CD4-positive, alpha-beta T cell treated with Interleukin-21 for 1 hour (primary cell): ENCODE results near the gene ANKRD40CL.
A peak's percentile ranks its signal among the peaks of the same experiment; 100 is the strongest.
"Not testable (repeated sequence)": the region's sequence is repeated elsewhere in the genome, so short reads cannot be mapped to it uniquely, and the experiment has no call there.

Experiments used
- DNase-seq: peaks from one replicate; pipeline ENCODE4 v3.0.0-alpha.2; 2020

ANKRD40CL gene

DNA sequence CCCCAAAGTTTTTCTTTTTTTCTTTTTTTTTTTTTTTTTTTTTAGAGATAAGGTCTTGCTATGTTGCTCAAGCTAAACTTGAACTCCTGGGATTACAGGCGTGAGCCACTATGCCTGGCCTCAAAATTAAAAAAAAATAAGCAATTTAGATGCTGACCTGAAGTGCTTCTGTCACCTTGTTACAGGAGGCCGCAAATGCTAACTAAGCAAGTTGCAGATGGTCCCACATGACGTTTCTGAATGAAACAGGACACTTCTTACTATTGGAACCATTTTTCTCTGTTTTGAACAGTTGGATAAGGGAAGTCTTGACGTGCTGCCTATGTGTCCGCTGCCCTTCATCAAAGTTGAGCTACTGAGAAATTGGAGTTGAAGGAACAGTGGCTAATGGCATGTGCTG lies 8.8 kb downstream of the ANKRD40CL start:
- DNase-seq: no peak

DNA sequence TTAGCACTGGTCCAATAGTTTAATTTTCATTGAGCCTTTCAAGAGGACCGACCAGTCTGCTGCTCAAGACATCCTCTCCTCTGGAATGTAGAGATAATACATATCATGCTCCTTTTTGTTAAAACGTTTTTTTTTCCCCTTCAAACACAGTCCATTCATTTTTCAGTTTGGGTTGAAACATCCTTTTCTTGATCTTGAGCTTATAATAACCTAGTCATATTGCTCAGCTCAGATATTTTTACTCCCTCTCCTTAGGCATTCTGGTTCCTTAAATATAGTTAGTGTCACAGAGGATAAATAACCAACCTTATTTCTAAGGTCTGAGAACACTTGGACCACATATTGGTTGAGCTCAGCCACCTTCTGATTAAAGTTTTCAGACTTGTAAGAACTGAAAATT lies 12.8 kb downstream of the ANKRD40CL start:
- DNase-seq: no peak

DNA sequence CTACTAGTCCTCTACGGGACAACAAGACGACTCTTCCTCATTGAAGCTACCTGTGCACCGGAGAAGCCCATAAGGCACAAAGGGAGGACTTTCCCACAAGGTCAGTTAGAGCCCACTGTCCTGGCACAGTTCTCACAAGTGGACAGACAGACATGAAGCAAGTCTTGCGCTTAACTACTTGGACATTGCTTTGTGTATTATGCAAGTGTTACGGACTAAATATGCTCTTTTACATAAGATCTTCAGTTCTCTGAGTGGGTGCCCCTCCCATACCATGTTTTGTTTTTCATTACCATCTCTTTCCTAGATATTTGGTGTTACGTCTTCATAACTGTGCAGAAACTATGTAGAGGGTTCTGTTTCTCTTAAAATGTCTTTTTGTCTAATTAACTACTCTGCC lies 18.1 kb downstream of the ANKRD40CL start:
- no peak for DNase-seq

DNA sequence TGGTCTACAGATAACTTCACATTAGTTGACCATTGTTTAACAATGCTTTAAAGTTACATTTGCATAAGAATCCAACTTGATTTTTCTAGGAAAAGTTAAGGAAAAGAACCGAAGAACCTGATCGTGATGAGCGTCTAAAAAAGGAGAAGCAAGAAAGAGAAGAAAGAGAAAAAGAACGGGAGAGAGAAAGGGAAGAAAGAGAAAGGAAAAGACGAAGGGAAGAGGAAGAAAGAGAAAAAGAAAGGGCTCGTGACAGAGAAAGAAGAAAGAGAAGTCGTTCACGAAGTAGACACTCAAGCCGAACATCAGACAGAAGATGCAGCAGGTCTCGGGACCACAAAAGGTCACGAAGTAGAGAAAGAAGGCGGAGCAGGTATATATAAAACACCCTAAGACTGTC lies 21.7 kb downstream of the ANKRD40CL start:
- no peak for DNase-seq

DNA sequence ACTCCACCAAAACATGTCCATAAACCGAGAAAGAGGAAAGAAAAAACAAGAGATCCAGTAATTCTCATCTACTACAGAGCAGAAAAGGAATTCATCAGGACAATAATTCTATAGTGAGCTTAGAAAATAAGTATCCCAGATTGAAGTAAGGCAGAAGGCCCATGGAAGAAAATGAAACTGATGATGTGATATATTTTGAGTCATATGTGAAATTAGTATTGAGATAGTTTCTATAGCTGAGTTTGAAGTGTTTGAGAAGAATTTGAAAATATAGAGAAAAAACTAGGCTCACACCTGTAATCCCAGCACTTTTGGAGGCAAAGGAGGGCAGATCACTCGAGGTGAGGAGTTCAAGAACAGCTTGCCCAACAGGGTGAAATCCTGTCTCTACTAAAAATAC lies 28.2 kb downstream of the ANKRD40CL start:
- no peak for DNase-seq

DNA sequence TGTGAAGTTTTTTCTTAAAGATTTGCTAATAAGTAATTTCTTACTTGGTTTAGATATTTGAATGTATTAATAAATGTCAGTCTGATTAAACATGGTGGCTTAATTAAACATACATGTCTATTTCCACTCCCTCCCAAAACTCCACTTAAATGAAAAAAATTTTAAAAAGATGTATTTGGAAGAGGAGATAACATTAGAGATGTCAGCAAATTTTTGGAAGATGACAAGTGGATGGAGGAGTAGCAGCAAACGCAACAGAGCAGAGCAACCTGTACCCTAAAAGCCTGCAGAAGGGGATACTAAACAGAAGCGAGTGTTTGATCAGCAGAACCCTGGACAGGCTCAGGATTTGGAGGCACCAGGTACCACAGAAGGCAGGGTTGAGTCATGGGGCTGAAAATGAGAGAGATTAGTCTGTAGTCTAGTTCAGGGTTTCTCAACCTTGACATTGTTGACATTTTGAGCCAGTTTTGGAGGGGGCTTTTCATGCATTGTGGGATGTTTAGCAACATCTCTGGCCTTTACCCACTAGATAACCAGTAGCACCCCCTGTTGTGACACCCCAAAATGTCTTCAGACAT lies 30.1 kb downstream of the ANKRD40CL start:
- DNase-seq: no peak

DNA sequence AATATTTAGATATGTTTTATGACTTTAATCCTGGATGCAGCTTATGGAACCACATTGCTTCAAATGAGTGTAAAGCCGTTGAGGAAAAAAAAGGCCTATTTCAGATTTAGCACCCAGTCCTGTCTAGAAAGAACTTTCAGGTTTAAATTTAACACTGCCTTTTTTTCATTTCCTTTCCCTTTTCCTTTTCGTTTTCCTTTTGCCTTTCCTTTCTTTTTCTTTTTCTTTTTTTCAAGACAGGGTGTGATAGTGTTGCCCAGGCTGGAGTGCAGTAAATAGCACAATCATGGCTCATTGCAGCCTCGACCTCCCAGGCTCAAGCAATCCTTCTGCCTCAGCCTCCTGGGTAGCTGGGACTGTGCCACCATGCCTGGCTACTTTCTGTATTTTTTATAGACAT lies 32.0 kb downstream of the ANKRD40CL start:
- no peak for DNase-seq

DNA sequence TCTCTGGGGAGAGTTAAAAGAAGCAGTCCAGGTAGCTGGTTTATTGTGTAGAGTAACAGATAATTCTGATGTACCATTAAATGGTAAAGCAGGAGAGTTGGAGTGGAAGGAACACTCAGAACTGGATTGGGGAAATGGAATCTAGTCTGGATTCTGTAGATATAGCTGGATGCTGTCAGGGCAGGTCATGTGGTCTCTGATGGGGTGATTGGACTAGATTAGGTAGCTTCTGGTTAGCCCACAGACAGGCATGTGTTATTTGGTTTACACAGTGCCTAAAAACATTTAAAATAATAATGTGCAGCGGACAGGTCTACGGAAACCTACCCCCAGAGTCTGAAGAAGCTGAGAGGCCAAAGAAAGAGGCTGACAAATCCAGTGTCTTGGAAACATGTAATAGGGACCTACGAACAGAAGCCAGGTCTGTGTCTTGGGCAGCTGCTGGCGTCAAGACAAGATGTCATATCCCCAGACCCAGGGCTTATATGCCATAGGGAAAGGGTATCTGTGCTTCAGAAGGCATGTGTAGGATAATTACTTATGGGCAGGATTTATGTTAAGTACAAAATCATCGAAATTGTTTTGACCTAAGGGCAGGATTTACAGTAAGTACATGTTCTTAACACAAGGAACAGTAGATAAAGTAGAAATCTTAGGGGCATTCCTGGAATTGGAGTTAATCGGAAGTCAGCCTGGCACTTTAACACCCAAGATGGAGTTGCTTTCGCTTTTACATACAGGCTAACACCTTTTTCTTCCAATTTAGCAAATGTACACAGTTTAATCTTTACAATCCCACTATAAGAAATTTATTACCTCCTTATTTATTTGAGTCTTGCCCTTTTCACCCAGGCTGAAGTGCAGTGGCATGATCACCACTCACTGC lies 35.5 kb downstream of the ANKRD40CL start:
- peak; percentile 22 for DNase-seq

DNA sequence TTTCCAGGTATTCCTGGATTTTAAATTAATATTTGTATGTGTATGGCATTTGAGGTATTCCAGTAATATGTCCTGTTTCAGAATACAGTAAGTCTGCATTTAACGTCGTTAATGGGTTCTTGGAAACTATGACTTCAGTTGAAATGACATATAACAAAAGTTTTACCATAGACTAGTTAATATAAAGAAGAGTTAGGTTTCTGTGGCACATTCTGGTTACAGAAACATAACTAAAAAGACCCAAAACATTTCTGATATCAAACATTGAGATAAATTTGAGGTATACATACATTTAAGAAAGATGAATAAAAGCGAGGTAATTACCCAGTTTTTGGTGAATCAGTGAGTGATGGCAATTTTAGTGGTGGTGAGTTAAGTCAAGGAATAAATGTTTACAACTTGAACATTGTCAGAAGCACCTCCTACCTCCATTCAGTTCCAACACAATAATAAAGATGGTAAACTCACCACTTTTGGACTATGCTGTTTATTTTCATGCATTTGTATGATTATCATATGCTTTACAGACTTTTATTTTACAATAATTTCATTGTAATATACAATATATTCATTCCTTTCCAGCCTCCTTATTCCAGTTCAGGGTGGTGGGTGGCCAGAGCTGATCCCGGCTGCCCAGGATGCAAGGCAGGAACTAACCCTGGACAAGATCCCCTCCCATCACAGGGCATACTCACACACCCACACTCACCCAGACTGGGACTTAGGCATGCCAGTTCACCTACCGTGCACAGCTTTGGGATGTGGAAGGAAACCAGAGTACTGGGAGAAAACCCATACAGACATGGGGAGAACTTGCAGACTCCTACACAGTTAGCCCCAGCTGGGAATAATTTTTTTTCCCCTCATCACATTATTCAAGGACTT lies 38.2 kb downstream of the ANKRD40CL start:
- DNase-seq: no peak

DNA sequence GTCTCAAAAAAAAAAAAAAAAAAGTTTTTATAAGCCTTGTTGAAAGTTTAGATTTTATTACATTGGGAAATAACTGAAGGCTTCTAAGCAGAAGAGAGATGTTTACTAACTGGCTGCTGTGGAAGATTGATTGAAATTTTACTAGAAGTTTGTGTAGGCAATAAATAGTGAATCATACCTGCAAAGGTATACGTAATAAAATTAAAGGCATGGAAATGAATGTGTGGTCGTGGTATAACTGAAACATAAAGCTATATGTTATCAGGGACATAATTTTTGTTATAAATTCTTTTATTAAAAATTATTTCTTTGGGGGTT lies 39.2 kb downstream of the ANKRD40CL start:
- no peak for DNase-seq

DNA sequence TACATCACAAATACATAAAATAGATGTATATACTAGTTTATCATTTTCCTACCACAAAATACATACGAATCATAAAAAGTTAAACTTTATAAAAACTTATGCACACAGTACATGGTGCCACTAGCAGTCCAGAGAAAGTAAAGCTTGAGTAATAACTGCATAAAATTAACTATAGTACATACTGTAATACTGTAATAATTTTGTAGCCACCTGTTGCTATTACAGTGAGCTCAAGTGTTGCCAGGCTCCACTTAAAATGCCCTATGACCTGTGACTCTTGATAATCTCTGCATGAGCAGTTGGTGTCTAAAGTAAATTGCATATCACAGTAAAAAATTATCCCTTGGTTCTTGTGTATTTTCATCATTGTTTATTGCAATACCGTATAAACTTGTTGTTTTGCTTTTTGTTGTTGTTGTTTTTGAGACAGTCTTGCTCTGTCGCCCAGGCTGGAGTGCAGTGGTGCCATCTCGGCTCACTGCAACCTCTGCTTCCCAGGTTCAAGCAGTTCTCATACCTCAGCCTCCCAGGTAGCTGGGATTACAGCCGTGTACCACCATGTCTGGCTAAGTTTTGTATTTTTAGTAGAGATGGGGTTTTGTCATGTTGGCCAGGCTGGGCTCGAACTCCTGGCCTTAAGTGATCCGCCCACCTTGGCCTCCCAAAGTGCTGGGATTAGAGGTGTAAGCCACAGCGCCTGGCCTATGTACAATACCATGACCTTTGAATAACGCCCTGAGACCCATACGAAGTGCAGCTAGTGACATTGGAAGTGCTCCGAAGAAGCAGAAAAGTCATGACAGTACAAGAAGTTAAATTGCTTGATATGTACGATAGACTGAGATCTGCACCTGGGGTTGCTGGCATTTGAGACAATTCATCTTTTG lies 41.3 kb downstream of the ANKRD40CL start:
- DNase-seq: no peak

DNA sequence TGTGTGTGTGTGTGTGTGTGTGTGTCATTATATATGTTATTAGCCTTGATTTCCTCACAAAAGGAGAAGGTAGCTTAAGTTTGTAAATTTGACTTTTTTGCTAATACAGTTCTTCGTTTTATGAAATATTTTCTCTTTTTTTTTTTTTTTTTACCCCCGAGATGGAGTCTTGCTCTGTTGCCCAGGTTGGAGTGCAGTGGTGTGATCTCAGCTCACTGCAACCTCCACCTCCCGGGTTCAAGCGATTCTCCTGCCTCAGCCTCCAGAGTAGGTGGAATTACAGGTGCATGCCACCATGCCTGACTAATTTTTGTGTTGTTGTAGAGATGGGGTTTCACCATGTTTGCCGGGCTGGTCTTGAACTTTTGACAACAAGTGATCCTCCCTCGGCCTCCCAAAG lies 42.7 kb downstream of the ANKRD40CL start:
- DNase-seq: not testable (repeated sequence)

DNA sequence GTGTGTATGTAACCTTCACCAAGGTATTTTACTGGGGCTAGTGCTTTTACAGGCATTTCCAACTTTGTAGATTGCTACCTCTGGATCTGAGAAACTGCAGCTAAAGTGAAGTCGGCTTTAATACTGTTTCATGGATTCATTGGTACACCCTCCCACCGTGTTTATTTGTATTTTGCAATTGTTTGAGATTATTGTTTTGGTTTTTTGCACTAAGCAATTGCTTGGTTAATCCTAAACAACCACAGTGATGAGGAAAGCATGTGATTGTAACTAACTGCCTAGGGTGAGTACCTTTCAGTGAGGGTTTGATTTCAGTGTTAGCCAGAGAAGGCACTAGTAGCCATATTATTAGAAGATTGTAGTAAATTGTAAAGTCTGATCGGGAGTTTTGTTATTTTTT lies 44.6 kb downstream of the ANKRD40CL start:
- no peak for DNase-seq

DNA sequence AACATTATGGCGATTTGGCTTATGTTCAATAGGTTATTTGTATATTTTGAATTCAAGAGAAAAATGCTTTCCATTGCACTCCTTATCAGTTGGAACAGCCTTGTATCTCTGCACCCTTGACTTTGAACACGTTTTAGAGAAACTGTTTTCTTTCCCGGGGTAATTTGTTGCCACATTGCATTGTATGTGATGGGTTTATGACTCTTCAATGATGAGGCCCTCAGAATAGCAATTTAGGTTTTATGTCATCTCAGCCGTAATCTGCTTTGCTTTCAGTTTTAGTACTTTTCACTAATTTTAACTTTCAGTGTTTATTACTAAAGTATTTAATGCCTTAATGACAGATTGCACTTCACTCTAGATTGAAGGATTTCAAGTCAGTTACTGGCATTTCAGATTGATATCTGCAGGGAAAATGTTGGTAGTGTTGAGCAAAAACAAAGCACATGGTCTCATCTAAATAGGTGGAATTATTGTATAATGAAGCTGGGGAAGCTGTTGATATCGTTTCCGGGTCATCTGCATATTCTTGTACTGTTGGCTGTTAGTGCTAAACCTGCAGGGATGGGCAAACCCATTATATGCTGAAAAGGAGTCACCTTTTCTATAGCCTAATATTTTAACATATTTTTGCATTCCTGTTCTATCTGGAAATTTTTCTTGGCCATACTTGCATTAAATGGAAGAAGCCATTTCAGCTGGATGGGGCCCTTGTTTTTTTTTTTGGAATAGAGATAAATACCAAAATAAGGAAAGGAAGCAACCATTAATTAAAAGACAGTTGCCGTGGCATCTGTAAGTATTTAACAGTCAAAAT lies 45.9 kb downstream of the ANKRD40CL start:
- DNase-seq: peak; percentile 42

DNA sequence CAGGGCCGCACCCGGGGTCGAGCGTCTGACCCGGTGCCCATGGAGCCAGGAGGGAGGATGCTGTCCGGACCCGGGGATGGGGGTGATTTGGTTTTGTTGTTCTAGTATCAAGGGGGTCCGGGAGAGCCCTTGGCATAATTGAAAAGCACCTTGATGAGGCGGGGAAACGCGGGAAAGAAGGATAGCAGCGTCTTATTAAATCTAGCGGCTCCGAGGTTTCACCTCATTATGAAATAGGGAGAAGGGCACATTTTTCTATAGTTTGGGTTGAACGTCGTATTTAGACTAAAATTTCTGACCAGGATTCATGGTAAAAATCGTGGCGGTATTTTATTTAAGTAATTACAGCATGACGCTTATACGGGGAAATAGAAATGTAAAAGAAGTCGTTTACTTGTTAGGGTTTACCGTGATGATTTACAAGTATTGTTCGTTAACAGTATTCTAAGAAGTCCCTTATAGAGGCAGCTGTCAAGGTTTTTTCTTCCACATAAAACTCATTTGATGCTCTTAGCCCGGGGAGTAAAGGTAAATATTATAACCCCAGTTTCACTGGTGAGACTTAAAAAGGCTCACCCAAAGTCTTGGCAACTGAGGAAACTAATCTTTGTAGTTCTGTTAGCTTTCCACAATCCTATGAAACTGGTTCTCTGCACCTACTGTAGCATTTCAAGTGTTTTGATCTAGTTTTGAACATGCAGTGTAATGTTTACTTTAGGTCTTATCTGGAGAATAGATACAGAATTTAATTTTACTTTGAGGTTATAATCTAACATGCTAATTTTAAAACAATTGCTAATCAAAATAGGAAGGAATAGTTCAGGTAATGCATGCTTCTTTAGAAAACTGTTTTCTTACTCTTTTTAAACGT lies 47.2 kb downstream of the ANKRD40CL start:
- no peak for DNase-seq

DNA sequence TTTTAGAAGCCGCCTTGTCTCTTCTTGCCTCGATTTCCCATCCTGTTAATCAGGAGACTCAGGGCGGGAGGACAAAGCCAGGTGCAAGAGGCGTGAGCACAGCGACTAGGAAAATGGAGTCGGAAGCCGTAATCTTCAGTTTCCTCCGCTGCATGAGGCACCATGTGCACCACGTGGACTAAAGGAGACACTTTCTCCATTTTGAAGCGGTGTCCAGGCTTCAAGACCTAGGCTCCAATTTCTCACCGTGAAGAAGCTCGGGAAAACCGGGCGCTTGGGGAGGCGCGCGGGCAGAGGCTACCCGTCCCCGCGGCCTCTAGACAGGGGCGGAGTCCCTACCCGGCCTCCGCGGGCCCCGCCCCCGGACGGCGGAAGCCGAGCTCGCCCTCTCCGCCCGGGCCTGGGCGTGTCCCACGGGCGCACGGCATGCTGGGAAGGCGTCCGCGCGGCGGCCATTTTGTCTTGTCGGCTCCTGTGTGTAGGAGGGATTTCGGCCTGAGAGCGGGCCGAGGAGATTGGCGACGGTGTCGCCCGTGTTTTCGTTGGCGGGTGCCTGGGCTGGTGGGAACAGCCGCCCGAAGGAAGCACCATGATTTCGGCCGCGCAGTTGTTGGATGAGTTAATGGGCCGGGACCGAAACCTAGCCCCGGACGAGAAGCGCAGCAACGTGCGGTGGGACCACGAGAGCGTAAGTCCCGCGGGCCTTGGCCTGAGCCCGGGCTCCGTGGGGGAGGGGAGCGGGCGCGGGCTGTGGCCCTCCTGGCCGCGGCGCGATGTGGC lies 48.0 kb downstream of the ANKRD40CL start, which contains the start of gene LUC7L3:
Gene LUC7L3 (plus strand): TSS at position 460 of the 780 bp plus-strand sequence. CDS start 130 bp downstream, at position 590.
- DNase-seq: peak; percentile 93

DNA sequence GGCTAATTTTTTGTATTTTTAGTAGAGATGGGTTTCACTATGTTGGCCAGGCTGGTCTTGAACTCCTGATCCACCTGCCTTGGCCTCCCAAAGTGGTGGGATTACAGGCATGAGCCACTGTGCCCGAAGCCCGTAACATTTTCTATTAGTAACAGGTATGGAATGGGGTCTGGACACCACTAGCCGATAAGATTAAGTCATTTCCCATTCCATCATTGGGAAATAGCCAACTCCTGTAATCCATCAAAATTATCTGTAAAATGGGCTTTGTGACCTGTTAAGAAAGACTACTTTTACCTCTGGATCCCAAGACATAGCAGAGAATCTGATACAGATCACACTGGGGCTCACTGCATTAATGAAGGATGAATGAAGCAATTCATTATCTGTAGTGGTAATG lies 51.8 kb downstream of the ANKRD40CL start:
- no peak for DNase-seq

DNA sequence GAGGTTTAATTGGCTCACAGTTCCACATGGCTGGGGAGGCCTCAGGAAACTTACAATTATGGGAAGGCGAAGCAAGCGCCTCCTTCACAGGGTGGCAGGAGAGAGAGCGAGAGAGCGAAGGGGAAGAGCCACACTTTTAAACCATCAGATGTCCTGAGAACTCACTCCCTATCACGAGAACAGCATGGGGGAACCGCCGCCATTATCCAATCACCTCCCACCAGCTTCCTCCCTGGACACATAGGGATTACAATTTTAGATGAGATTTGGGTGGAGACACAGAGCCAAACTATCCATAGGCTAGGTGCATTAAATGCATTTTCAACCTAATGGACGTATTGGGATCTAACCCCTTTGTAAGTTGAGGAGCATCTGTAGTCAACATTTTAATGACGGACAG lies 54.7 kb downstream of the ANKRD40CL start:
- no peak for DNase-seq
